NT2/D1 (cell line): ENCODE results near the gene VRK3.
"Not testable (repeated sequence)": the region's sequence is repeated elsewhere in the genome, so short reads cannot be mapped to it uniquely, and the experiment has no call there.

Experiments
- DNase-seq: peaks from one replicate; pipeline ENCODE4 v3.0.0-alpha.2; 2011; ENCODE audit warnings: low read depth, low spot score
- H3K27me3 ChIP-seq: 2 replicates; pipeline ENCODE4 v1.6.0; 2011; ENCODE audit warnings: mild to moderate bottlenecking; ENCODE audit not compliant: insufficient read length, insufficient read depth
- H3K36me3 ChIP-seq: 2 replicates; pipeline ENCODE4 v1.6.1; 2011; ENCODE audit warnings: mild to moderate bottlenecking, low read length, mixed read lengths; ENCODE audit not compliant: insufficient read depth, insufficient read length
- H3K4me1 ChIP-seq: 2 replicates; pipeline ENCODE4 v1.5.1; 2011; ENCODE audit not compliant: insufficient read depth, insufficient read length
- H3K4me3 ChIP-seq: 2 replicates; pipeline ENCODE4 v1.5.1; 2011; ENCODE audit warnings: low read depth; ENCODE audit not compliant: insufficient read length
- H3K9ac ChIP-seq: 2 replicates; pipeline ENCODE4 v1.6.0; 2011; ENCODE audit warnings: low read depth; ENCODE audit not compliant: insufficient read length
- H3K9me3 ChIP-seq: 2 replicates; pipeline ENCODE4 v1.5.1; 2011; ENCODE audit warnings: mild to moderate bottlenecking, low read length; ENCODE audit not compliant: insufficient read depth
- SUZ12 ChIP-seq: IDR thresholded peaks from 2 replicates; pipeline ENCODE4 v1.6.1; 2011; ENCODE audit not compliant: insufficient read length, insufficient read depth; ENCODE audit errors: extremely low read depth
- YY1 ChIP-seq: IDR thresholded peaks from 2 replicates; pipeline ENCODE4 v1.6.1; 2011; ENCODE audit not compliant: insufficient read length, insufficient read depth
- ZNF274 ChIP-seq: IDR thresholded peaks from 2 replicates; pipeline ENCODE4 v1.6.1; 2011; ENCODE audit warnings: mild to moderate bottlenecking, low read depth, low read length

The VRK3 gene

DNA sequence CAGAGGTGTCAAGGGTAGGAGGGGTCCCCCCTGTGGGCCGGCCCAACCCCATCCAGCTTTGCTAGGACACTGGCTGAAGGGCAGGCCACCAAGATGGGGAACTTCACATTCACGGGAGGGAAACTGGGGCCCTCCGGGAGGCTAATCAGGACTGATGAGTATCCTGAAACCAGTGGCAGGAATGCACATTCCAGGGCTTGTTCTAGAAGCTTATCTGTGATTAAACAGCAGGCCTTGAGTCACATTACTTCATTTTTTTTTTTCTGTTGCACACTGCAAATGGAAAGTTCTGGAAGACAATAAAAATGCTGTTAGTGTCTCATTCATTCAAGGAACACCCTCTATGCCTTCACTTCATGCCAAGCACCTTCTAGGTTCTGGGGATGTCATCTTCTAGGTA, 48.7 kb downstream of the VRK3 start:
- Histone ChIP-seq H3K9me3 (no peaks in the 10 kb centered on the region), H3K4me3 (no peak overlapping the region), H3K36me3 (peaks cover 5% of the 10 kb centered on the region), H3K4me1 (no peaks in the 10 kb centered on the region), H3K9ac (no peak overlapping the region), H3K27me3 (no peaks in the 10 kb centered on the region)
- DNase-seq: no peak
- TF ChIP-seq ZNF274 (no peak), YY1 (no peak), SUZ12 (no peak)

DNA sequence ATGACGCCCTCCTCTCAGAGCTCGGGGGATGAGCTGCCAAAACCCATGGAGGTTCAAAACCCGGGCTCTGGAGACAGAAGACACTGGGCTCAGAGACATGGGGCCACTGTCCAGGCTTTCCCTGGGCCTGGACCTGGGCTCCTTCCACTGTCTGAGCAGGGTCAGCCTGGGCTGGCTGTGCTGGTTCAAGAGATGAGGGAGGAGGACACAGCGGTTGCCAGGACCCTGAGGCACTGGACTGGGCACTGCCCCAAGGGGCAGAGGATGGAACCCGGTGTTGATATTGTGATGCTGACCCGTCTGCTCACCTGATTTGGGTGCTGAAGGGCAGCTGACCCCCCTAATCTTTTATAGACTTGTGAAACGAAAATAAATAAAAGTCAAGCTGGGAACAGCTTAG, 50.1 kb downstream of the VRK3 start:
- no peak for DNase-seq
- Histone ChIP-seq H3K9ac (no peak overlapping the region), H3K36me3 (peaks cover 5% of the 10 kb centered on the region), H3K4me1 (no peaks in the 10 kb centered on the region), H3K4me3 (no peak overlapping the region), H3K9me3 (no peaks in the 10 kb centered on the region), H3K27me3 (no peaks in the 10 kb centered on the region)
- TF ChIP-seq ZNF274 (no peak), YY1 (no peak), SUZ12 (no peak)

DNA sequence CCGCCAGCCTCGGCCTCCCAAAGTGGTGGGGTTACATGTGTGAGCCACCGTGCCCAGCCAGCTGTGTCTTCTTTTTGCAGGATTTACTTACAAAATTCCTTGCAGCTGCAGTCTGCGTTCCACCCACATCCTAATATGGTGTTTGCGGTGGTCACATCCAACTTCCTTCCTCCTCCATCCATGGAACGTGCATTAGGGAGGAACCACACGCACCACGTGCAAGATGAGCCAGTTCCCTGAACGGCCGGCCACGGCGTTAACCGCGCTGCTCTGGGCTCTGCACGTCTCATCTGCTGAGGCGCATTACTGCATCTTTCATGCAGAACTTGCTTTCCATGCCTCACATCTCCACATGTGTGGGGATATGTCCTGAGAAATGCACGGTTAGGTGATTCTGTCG, 51.2 kb downstream of the VRK3 start:
- no peaks in the 10 kb centered on the region for H3K9me3 ChIP-seq
- TF ChIP-seq ZNF274: no peak
- TF ChIP-seq SUZ12: no peak
- no peak for TF ChIP-seq YY1
- no peak for DNase-seq
- H3K4me3 ChIP-seq: no peak overlapping the region
- H3K4me1 ChIP-seq: no peaks in the 10 kb centered on the region
- H3K27me3 ChIP-seq: no peaks in the 10 kb centered on the region
- H3K36me3 ChIP-seq: peaks cover 5% of the 10 kb centered on the region
- no peak overlapping the region for H3K9ac ChIP-seq

DNA sequence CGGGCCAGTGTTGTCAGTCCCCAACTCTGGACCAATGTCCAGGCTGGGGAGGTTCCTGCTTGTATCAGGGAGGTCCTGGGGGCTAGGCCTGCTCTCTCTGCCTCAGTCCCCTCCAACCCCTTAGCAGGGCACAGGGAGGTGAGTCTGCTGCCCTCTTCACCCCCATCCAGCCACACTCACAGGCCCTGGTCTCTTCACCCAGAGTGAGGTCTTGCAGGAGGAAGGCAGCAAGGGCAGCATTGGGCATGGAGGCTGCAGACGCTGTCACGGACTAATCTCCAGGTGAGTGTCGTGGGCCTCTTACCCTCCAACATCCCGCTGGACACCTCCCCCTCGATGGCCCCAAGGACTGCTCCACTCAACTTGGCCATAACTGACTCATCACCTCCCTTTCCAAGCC, 52.3 kb downstream of the VRK3 start:
- TF ChIP-seq SUZ12 (no peak), ZNF274 (no peak), YY1 (no peak)
- no peaks in the 10 kb centered on the region for H3K9me3 ChIP-seq

DNA sequence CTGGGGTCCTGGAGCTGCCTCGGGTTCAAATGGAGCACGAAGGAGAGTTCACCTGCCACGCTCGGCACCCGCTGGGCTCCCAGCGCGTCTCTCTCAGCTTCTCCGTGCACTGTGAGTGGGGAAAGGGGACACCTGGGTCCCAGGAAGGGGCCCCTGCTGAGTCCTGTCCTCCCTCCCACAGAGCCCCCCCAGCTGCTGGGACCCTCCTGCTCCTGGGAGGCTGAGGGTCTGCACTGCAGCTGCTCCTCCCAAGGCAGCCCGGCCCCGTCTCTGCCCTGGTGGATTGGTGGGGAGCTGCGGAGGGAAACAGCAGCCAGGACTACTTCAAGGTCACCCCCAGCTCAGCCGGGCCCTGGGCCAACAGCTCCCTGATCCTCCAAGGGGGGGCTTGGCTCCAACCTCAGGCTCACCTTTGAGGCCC, 53.2 kb downstream of the VRK3 start:
- Histone ChIP-seq H3K27me3 (no peaks in the 10 kb centered on the region), H3K36me3 (peaks cover 5% of the 10 kb centered on the region), H3K4me3 (no peak overlapping the region), H3K9me3 (no peaks in the 10 kb centered on the region), H3K4me1 (no peaks in the 10 kb centered on the region), H3K9ac (no peak overlapping the region)
- no peak for TF ChIP-seq YY1
- no peak for TF ChIP-seq ZNF274
- TF ChIP-seq SUZ12: no peak
- no peak for DNase-seq

More for the DNA sequence above, 52.3 kb downstream of the VRK3 start:
- no peak overlapping the region for H3K4me3 ChIP-seq
- no peaks in the 10 kb centered on the region for H3K4me1 ChIP-seq
- peaks cover 5% of the 10 kb centered on the region for H3K36me3 ChIP-seq
- DNase-seq: no peak
- H3K9ac ChIP-seq: no peak overlapping the region
- no peaks in the 10 kb centered on the region for H3K27me3 ChIP-seq

DNA sequence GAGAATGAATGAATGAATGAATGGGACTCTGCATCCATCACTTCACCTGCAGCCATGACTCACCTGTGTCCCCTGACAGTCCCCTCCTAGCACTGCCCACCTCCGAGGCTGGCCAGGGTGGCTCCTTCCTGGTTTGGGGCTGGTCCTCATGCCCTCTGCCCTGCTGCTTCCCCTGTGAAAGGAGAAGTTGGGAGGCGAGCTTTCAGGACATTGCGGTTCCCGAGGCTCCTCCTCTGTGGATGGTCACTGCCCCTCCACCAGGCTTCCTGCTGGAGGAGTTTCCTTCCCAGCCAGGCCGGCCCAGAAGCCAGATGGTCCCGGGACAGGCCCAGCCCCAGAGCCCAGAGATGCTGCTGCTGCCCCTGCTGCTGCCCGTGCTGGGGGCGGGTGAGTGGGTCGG, 55.8 kb downstream of the VRK3 start:
- H3K27me3 ChIP-seq, H3K4me3 ChIP-seq, H3K4me1 ChIP-seq, H3K9me3 ChIP-seq, H3K36me3 ChIP-seq, H3K9ac ChIP-seq, DNase-seq: not testable (repeated sequence)

DNA sequence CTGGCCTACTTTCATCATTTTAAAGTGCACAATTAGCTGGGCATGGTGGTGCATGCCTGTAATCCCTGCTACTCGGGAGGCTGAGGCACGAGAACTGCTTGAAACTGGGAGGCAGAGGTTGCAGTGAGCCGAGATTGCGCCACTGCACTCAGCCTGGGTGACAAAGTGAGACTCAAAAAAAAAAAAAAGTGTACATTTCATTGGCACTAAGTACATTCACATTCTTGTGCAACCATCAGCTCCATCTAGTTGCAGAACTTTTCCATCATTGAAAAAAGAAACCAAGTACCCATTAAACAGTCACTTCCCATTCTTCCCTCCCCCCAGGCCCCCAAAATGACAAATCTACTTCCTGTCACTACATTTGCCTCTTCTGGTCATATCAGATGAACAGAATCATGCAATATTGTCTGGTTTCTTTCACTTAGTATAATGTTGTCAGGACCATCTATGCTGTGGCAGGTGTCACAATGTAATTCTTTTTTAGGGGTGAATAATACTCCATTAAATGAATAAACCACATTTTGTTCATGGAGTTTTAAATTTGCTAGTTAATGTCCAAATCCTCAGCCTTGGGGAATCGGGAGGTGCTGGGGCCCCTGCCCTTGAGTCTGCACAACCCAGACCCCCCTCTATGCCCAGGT, 56.8 kb downstream of the VRK3 start:
- Histone ChIP-seq H3K36me3 (no peaks in the 10 kb centered on the region), H3K27me3 (no peaks in the 10 kb centered on the region), H3K4me3 (no peak overlapping the region), H3K9me3 (no peaks in the 10 kb centered on the region), H3K4me1 (no peaks in the 10 kb centered on the region), H3K9ac (no peak overlapping the region)
- TF ChIP-seq ZNF274 (no peak), SUZ12 (no peak), YY1 (no peak)
- no peak for DNase-seq

DNA sequence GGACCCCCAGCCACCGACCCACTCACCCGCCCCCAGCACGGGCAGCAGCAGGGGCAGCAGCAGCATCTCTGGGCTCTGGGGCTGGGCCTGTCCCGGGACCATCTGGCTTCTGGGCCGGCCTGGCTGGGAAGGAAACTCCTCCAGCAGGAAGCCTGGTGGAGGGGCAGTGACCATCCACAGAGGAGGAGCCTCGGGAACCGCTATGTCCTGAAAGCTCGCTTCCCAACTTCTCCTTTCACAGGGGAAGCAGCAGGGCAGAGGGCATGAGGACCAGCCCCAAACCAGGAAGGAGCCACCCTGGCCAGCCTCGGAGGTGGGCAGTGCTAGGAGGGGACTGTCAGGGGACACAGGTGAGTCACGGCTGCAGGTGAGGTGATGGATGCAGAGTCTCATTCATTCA, 64.2 kb downstream of the VRK3 start, which contains the start of gene SIGLEC11:
TSS of gene SIGLEC11 (minus strand) at position 193 of the 400 bp plus-strand sequence. CDS start at position 102, 91 bp downstream.
- not testable (repeated sequence) for H3K4me3 ChIP-seq, H3K36me3 ChIP-seq, H3K9me3 ChIP-seq, H3K9ac ChIP-seq, DNase-seq, H3K27me3 ChIP-seq, H3K4me1 ChIP-seq

DNA sequence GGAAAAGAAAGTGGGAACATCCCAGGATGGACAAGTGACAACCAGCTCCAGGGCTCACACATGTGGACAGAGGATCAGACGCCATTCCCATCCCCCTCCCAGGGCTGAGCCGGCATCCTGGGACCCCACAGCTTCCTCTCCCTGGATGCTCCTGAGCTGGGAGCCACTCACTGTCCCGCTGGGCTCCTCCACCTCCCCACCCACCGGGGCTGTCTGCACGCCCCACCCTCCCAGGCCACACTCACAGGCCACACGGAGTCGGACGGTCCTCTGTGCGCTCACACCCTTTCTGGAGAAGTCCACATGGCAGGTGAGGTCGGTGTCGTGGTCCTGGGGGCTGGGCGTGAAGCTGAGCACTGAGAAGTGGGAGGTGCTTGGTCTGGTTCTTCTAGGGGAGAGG, 65.3 kb downstream of the VRK3 start:
- not testable (repeated sequence) for H3K27me3 ChIP-seq, H3K4me3 ChIP-seq, DNase-seq, H3K9ac ChIP-seq, H3K36me3 ChIP-seq, H3K9me3 ChIP-seq, H3K4me1 ChIP-seq

DNA sequence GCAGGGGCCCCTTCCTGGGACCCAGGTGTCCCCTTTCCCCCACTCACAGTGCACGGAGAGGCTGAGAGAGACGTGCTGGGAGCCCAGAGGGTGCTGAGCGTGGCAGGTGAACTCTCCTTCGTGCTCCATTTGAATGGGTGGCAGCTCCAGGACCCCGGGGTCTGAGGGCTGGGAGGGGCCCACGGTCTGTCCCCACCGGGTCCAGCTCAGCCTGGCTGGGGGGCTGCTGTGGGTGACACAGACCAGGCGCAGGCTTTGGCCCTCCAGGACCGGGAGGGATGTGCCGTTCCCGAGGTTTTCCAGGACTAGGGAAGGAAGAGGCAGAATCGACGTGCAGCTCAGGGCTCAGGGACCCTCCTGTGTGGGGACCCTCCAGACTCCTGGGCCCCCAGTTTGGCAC, 66.6 kb downstream of the VRK3 start:
- not testable (repeated sequence) for H3K4me1 ChIP-seq, H3K4me3 ChIP-seq, DNase-seq, H3K9me3 ChIP-seq, H3K9ac ChIP-seq, H3K27me3 ChIP-seq, H3K36me3 ChIP-seq

DNA sequence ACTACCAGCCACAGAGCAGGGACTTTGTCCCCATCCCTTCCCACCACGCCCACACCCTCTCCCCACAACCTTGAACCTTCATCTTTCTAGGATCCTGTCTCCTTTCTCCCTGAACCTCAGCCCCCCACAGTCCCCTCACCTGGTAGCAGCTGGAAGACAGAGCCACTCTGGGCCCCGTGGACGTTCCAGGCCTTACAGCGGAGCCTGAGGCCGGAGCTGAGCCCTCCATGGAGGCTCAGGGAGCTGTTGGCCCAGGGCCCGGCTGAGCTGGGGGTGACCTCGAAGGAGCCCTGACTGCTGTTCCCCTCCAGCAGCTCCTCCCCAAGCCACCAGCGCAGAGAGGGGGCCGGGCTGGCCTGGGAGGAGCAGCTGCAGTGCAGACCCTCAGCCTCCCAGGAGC, 67.0 kb downstream of the VRK3 start:
- not testable (repeated sequence) for DNase-seq, H3K36me3 ChIP-seq, H3K9me3 ChIP-seq, H3K9ac ChIP-seq, H3K27me3 ChIP-seq, H3K4me3 ChIP-seq, H3K4me1 ChIP-seq
